Measurements from ENCODE around the gene VIPR2.

Gene VIPR2

GRCh38 chr7:159034394-159034793, 110.3 kb downstream of the VIPR2 start:
- DNase-seq, result no peak

- no peak for DNase-seq
Measured at GRCh38 chr7:159033956-159034355, 110.7 kb downstream of the VIPR2 start.

GRCh38 chr7:159033473-159033825, 111.2 kb downstream of the VIPR2 start:
- no peak for DNase-seq

GRCh38 chr7:159032753-159033472, 111.8 kb downstream of the VIPR2 start:
- no peak for DNase-seq

GRCh38 chr7:159032322-159032721, 112.3 kb downstream of the VIPR2 start:
- DNase-seq, result no peak

- no peak for DNase-seq
Measured at GRCh38 chr7:159031750-159032149, 112.9 kb downstream of the VIPR2 start.

GRCh38 chr7:159031135-159031701, 113.4 kb downstream of the VIPR2 start:
- no peak for DNase-seq

- DNase-seq, result no peak
Measured at GRCh38 chr7:159030490-159031134, 114.1 kb downstream of the VIPR2 start.

- DNase-seq, result no peak
Measured at GRCh38 chr7:159028508-159029401, 115.9 kb downstream of the VIPR2 start.

- DNase-seq, result no peak
Measured at GRCh38 chr7:159027789-159028507, 116.7 kb downstream of the VIPR2 start.

GRCh38 chr7:159027056-159027788, 117.4 kb downstream of the VIPR2 start:
- no peak for DNase-seq

- no peak for DNase-seq
Measured at GRCh38 chr7:159026271-159027055, 118.2 kb downstream of the VIPR2 start.

- DNase-seq, result no peak
Measured at GRCh38 chr7:159025161-159025779, 119.4 kb downstream of the VIPR2 start.

- no peak for DNase-seq
Measured at GRCh38 chr7:159024280-159024951, 120.3 kb downstream of the VIPR2 start.

GRCh38 chr7:159023746-159024145, 120.9 kb downstream of the VIPR2 start:
- DNase-seq, result no peak

- DNase-seq, result no peak
Measured at GRCh38 chr7:159023206-159023605, 121.5 kb downstream of the VIPR2 start.

- no peak for DNase-seq
Measured at GRCh38 chr7:159022238-159022993, 122.3 kb downstream of the VIPR2 start.

GRCh38 chr7:159020987-159021386, 123.7 kb downstream of the VIPR2 start:
- no peak for DNase-seq

- peak; percentile 40 for DNase-seq
Measured at GRCh38 chr7:159019111-159019510, 125.6 kb downstream of the VIPR2 start.

Measured in NCI-H748 treated with DMSO at 0.1 percent for 48 hours (cell line).